GM19193 (cell line): ENCODE results near the gene NSMCE1.

ENCODE experiments used
- POLR2A ChIP-seq: IDR thresholded peaks from 4 replicates; pipeline ENCODE4 v1.6.1; 2011; ENCODE audit not compliant: insufficient read depth, insufficient read length; ENCODE audit errors: extremely low read depth

The NSMCE1 gene

GRCh38 chr16:27242398-27242797, 26.2 kb downstream of the NSMCE1 start:
- TF ChIP-seq POLR2A = no peak

- TF ChIP-seq POLR2A = no peak
These were observed 26.9 kb downstream of the NSMCE1 start for GRCh38 chr16:27241658-27242057.

- TF ChIP-seq POLR2A = no peak
These were observed 27.5 kb downstream of the NSMCE1 start for GRCh38 chr16:27240948-27241531.

GRCh38 chr16:27239906-27240655, 28.5 kb downstream of the NSMCE1 start:
- TF ChIP-seq POLR2A = no peak

GRCh38 chr16:27239026-27239425, 29.5 kb downstream of the NSMCE1 start:
- TF ChIP-seq POLR2A = no peak

GRCh38 chr16:27238591-27238990, 30.0 kb downstream of the NSMCE1 start:
- TF ChIP-seq POLR2A = no peak

- TF ChIP-seq POLR2A = no peak
These were observed 30.5 kb downstream of the NSMCE1 start for GRCh38 chr16:27238016-27238587.

- peak; percentile 50 for TF ChIP-seq POLR2A
These were observed 31.2 kb downstream of the NSMCE1 start for GRCh38 chr16:27237219-27238015.

- no peak for TF ChIP-seq POLR2A
These were observed 31.8 kb downstream of the NSMCE1 start for GRCh38 chr16:27236635-27237218.

GRCh38 chr16:27235938-27236245, 32.7 kb downstream of the NSMCE1 start:
- no peak for TF ChIP-seq POLR2A

GRCh38 chr16:27235055-27235937, 33.3 kb downstream of the NSMCE1 start:
- no peak for TF ChIP-seq POLR2A

GRCh38 chr16:27234603-27235002, 34.0 kb downstream of the NSMCE1 start:
- TF ChIP-seq POLR2A = no peak

GRCh38 chr16:27234171-27234570, 34.4 kb downstream of the NSMCE1 start:
- no peak for TF ChIP-seq POLR2A

GRCh38 chr16:27233731-27234130, 34.8 kb downstream of the NSMCE1 start:
- TF ChIP-seq POLR2A = no peak

GRCh38 chr16:27232901-27233625, 35.5 kb downstream of the NSMCE1 start:
- no peak for TF ChIP-seq POLR2A
